ENCODE data around the gene HDGF. TPM values are rescaled to one million over a fixed set of nuclear protein-coding genes. Genes with fewer than 3 reads are reported as not detected.

The HDGF gene
- total and polyA plus RNA-seq, 9 of the 15 experiments (the other 6 are each of a cell fraction or from before 2014, with no cell fraction given): 38.8 to 601 (median 400) TPM

DNA sequence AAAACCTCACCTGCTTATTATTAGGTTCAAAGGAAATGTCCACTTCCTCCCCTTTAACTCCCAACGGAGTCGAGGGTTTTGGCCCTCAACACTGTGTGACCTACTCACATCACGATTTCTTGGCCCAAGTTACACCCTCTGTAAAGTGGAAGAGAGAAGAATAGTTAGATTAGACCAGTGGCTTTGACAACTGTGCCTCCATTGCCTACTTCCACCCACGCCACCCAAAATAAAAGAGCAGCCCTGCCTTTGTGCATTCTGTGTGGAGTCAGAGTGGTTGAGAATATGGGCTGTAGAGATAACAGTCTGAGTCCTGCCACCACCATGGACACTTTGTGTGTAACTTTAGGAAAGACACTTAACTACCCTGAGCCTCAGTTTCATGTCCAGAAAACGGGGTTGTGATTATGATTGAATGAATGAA lies 4.1 kb upstream of the HDGF start (continued):
- 0 out of 4 replicates have a peak, but pooled peaks of 1 of the 2 experiments have one; percentile 8 for TF ChIP-seq FOXK2 (conservative IDR thresholded peaks at IDR 0.05 in 1 of 2, IDR thresholded peaks at IDR 0.05 in 1 of 2; ENCODE audit: low read depth in 2 of 2)
- TF ChIP-seq ZNF668 (CRISPR knock-in tag; IDR thresholded peaks at IDR 0.05): peak; percentile 91
- 0 out of 2 replicates have a peak, but pooled peaks have one; percentile 63 for TF ChIP-seq RREB1 (CRISPR knock-in tag; IDR thresholded peaks at IDR 0.05)
- no peak for TF ChIP-seq SMC3 (conservative IDR thresholded peaks at IDR 0.05; ENCODE audit: insufficient read depth, low read depth, low read length)
- peak; percentile 83 for TF ChIP-seq DDX20 (tag; IDR thresholded peaks at IDR 0.05; ENCODE audit: low read depth)
- no peak for TF ChIP-seq ZNF740 (CRISPR knock-in tag; IDR thresholded peaks at IDR 0.05)
- peak in 1 of 2 experiments; percentile 83; a peak in 1 of 4 replicates for TF ChIP-seq ZNF740 (tag; IDR thresholded peaks at IDR 0.05)
- peak; percentile 43; the same call in 1 of the 2 replicates for TF ChIP-seq EP300 (IDR thresholded peaks at IDR 0.05; ENCODE audit: low read length)
- no peak for TF ChIP-seq NR2C2 (CRISPR knock-in tag; IDR thresholded peaks at IDR 0.05)
- peak; percentile 55 for TF ChIP-seq NR2C2 (tag; IDR thresholded peaks at IDR 0.05)
- peak; percentile 22; the same call in 1 of the 2 replicates for TF ChIP-seq MTA2 (IDR thresholded peaks at IDR 0.05; ENCODE audit: low read depth)
- peak in 1 of 3 experiments; percentile 81; a peak in 2 of 6 replicates for TF ChIP-seq ZBTB11 (CRISPR knock-in tag; IDR thresholded peaks at IDR 0.05)
- no peak for TF ChIP-seq EWSR1 (IDR thresholded peaks at IDR 0.05; ENCODE audit: borderline replicate concordance, low read depth, partially characterized antibody)
- TF ChIP-seq, protein P1, sequence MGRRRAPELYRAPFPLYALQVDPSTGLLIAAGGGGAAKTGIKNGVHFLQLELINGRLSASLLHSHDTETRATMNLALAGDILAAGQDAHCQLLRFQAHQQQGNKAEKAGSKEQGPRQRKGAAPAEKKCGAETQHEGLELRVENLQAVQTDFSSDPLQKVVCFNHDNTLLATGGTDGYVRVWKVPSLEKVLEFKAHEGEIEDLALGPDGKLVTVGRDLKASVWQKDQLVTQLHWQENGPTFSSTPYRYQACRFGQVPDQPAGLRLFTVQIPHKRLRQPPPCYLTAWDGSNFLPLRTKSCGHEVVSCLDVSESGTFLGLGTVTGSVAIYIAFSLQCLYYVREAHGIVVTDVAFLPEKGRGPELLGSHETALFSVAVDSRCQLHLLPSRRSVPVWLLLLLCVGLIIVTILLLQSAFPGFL (CRISPR knock-in tag; IDR thresholded peaks at IDR 0.05): no peak
- 0 out of 2 replicates have a peak, but pooled peaks have one; percentile 69 for TF ChIP-seq CAMTA2 (CRISPR knock-in tag; conservative IDR thresholded peaks at IDR 0.05)
- TF ChIP-seq SRF (CRISPR knock-in tag; IDR thresholded peaks at IDR 0.05): no peak

Data from K562 (cell line).